Measurements from ENCODE around the gene OR5H1. TPM values are rescaled to one million over a fixed set of nuclear protein-coding genes. Genes with fewer than 3 reads are reported as not detected.

Gene OR5H1
- total RNA-seq, 1 experiment from 2014 or later: not detected

GRCh38 chr3:98108162-98108561, 22.4 kb upstream of the OR5H1 start:
- Mint-ChIP-seq H3K27me3 (ENCODE audit: insufficient read depth, unreplicated experiment) (peaks cover 19% of the 10 kb centered on the region), H3K4me3 (ENCODE audit: unreplicated experiment) (no peak overlapping the region), H3K36me3 (ENCODE audit: insufficient read depth, unreplicated experiment) (no peaks in the 10 kb centered on the region), H3K9me3 (ENCODE audit: unreplicated experiment) (no peaks in the 10 kb centered on the region), H3K27ac (ENCODE audit: low read depth, unreplicated experiment) (no peak overlapping the region), H3K4me1 (ENCODE audit: insufficient read depth, unreplicated experiment) (no peaks in the 10 kb centered on the region)
- no peak for TF ChIP-seq CTCF (IDR thresholded peaks at IDR 0.05; ENCODE audit: unreplicated experiment)
- DNase-seq (ENCODE audit: unreplicated experiment): no peak
- CTCF ChIA-PET: interaction anchor here (0.7 to 1.1 kb wide), 2 partner anchors 183 to 221 kb away, joined by 3 to 4 read pairs; no protein-coding TSS in a partner anchor
- no TSS peak for BruUV-seq (replicated peaks)
- intact Hi-C loops (cut with micrococcal nuclease): no loop called here
- POLR2A ChIA-PET: no interaction called here

GRCh38 chr3:98109807-98110549, 20.5 kb upstream of the OR5H1 start:
- Mint-ChIP-seq H3K4me1 (ENCODE audit: insufficient read depth, unreplicated experiment) (no peaks in the 10 kb centered on the region), H3K27ac (ENCODE audit: low read depth, unreplicated experiment) (no peak overlapping the region), H3K36me3 (ENCODE audit: insufficient read depth, unreplicated experiment) (no peaks in the 10 kb centered on the region), H3K4me3 (ENCODE audit: unreplicated experiment) (no peak overlapping the region), H3K27me3 (ENCODE audit: insufficient read depth, unreplicated experiment) (peaks cover 19% of the 10 kb centered on the region), H3K9me3 (ENCODE audit: unreplicated experiment) (no peaks in the 10 kb centered on the region)
- no peak for TF ChIP-seq CTCF (IDR thresholded peaks at IDR 0.05; ENCODE audit: unreplicated experiment)
- CTCF ChIA-PET: interaction anchor here (1.1 kb wide), 1 partner anchor 219 kb away, joined by 3 read pairs; no protein-coding TSS in a partner anchor
- POLR2A ChIA-PET: no interaction called here
- intact Hi-C loops (cut with micrococcal nuclease): no loop called here
- BruUV-seq (replicated peaks): no TSS peak
- DNase-seq (ENCODE audit: unreplicated experiment): no peak

GRCh38 chr3:98110550-98110908, 20.0 kb upstream of the OR5H1 start:
- no peak overlapping the region for H3K27ac Mint-ChIP-seq (ENCODE audit: low read depth, unreplicated experiment)

GRCh38 chr3:98114264-98114663, 16.3 kb upstream of the OR5H1 start:
- ChIA-PET POLR2A (no interaction called here), CTCF (no interaction called here)
- H3K27ac Mint-ChIP-seq (ENCODE audit: low read depth, unreplicated experiment): no peak overlapping the region
- no peaks in the 10 kb centered on the region for H3K36me3 Mint-ChIP-seq (ENCODE audit: insufficient read depth, unreplicated experiment)
- no peaks in the 10 kb centered on the region for H3K4me1 Mint-ChIP-seq (ENCODE audit: insufficient read depth, unreplicated experiment)
- H3K4me3 Mint-ChIP-seq (ENCODE audit: unreplicated experiment): no peak overlapping the region
- no peak for DNase-seq (ENCODE audit: unreplicated experiment)
- intact Hi-C loops (cut with micrococcal nuclease): no loop called here
- no peak for TF ChIP-seq CTCF (IDR thresholded peaks at IDR 0.05; ENCODE audit: unreplicated experiment)
- BruUV-seq (replicated peaks): no TSS peak
- H3K27me3 Mint-ChIP-seq (ENCODE audit: insufficient read depth, unreplicated experiment): peaks cover 42% of the 10 kb centered on the region
- no peaks in the 10 kb centered on the region for H3K9me3 Mint-ChIP-seq (ENCODE audit: unreplicated experiment)

More at GRCh38 chr3:98110550-98110908, 20.0 kb upstream of the OR5H1 start:
- Mint-ChIP-seq H3K27me3 (ENCODE audit: insufficient read depth, unreplicated experiment) (peaks cover 23% of the 10 kb centered on the region), H3K36me3 (ENCODE audit: insufficient read depth, unreplicated experiment) (no peaks in the 10 kb centered on the region), H3K4me3 (ENCODE audit: unreplicated experiment) (no peak overlapping the region), H3K9me3 (ENCODE audit: unreplicated experiment) (no peaks in the 10 kb centered on the region), H3K4me1 (ENCODE audit: insufficient read depth, unreplicated experiment) (no peaks in the 10 kb centered on the region)
- no peak for DNase-seq (ENCODE audit: unreplicated experiment)
- ChIA-PET CTCF (interaction anchor here (0.6 to 1.1 kb wide), 2 partner anchors 103 to 219 kb away, joined by 3 read pairs; no protein-coding TSS in a partner anchor), POLR2A (no interaction called here)
- TF ChIP-seq CTCF (IDR thresholded peaks at IDR 0.05; ENCODE audit: unreplicated experiment): no peak
- no TSS peak for BruUV-seq (replicated peaks)
- intact Hi-C loops (cut with micrococcal nuclease): no loop called here

Measured in MCF 10A (cell line).